ENCODE measurements around the gene SLC25A24.
"Not testable (repeated sequence)": the region's sequence is repeated elsewhere in the genome, so short reads cannot be mapped to it uniquely, and the experiment has no call there.

Gene SLC25A24

GRCh38 chr1:108193333-108193732 is 6.8 kb downstream of the SLC25A24 start:
- no peak for FAIRE-seq

DNA sequence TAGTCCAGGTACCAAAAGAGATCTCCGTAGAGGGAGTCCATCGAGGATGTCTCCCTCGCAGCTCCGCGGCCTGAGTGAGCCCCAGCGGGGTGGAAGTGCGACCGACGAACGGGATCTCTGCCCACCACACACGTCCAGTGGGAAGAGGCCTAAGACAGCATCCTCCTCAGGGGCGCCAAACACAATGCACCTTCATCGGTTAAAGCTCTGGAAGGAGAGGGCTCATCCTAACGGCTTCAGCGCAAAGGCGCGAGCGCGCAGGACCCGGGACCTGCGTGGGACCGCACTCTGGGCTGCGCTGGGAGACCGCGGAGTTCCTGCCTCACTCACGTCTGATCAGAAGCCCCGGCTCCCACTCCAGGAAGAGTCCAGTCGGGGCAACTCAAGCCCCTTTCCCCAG is 7.6 kb downstream of the SLC25A24 start:
- FAIRE-seq, result no peak

- no peak for FAIRE-seq
Measured at GRCh38 chr1:108190686-108191416, 9.3 kb downstream of the SLC25A24 start.

GRCh38 chr1:108190001-108190634 is 10.0 kb downstream of the SLC25A24 start:
- FAIRE-seq, result no peak

GRCh38 chr1:108188801-108189200 is 11.3 kb downstream of the SLC25A24 start:
- FAIRE-seq, result no peak

DNA sequence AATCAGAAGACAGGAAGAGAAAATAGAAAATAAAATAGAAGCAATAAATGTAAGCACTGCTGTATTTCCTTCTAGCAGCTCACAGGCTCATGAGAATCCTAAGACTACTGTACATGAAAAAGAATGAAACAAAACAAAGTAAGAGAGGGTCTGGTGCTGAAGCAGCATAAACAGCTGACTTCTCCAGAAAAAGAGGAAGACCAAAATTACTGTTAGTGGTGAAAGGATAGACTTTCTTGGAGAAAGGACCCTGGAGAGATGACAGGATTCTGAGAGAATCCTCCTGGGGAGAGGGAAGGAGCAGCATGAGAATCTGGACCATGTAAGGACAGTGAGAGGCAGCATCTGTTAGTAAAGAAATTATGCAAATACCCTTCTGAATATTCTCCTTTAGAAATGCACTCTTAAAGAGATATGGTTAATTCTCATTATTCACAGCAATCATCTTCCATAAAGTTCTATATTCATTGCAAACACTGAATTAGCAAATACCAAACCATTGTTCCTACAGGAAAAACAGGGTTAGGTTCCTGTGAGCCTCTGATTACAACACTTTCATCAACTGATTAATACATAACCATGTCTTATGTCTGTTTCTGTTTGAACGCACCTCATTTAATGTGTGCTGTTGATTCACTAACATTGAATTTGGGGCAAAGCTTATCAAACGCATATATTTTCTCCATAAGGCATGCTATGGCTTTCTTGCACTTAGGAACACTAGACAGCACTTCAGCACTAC is 17.0 kb downstream of the SLC25A24 start:
- no peak for FAIRE-seq

- FAIRE-seq, result no peak
Measured at GRCh38 chr1:108179018-108179417, 21.1 kb downstream of the SLC25A24 start.

GRCh38 chr1:108162409-108162808 is 37.7 kb downstream of the SLC25A24 start:
- not testable (repeated sequence) for FAIRE-seq

GRCh38 chr1:108159951-108160350 is 40.2 kb downstream of the SLC25A24 start:
- FAIRE-seq, result not testable (repeated sequence)

DNA sequence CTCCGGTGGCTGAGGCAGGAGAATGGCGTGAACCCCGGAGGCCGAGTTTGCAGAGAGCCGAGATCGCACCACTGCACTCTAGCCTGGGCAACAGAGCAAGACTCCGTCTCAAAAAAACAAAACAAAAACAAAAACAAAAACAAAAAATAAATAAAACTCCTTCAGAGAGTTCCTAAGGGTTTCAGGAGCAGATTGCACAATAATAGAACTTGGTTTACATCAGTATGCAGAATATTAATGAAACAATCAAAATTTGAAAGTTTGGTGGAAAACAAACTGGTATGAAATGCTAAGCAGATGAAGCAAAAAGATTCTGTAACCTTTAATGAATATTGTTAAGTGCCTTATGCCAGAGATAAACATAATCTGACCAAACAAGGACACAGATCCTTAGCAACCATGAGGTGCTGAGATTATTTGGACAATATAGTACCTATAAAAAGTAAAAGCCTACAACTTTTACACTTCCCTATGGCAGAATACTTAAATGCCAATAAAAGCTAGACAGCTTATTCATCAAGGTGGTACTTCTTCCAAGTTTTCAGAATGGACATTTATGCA is 41.2 kb downstream of the SLC25A24 start:
- FAIRE-seq, result no peak

DNA sequence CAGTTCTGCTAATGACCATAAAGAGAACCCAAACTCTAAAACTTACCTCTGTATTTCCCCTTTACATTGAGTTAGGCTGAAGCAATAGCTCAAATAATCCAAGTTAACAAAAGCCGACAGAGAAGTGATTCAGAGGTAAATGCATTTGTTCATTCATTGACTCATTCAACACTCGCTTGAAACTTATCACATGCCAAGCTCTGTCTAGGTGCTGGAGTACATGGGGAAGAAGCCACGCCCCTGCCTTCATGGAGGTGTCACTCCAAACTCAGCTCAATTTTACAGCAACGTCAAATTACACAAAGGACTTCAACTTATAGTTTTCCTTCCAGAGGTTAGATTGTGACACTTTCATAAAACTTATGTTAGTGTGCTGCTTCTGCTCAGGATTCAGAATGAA is 45.8 kb downstream of the SLC25A24 start:
- no peak for FAIRE-seq

DNA sequence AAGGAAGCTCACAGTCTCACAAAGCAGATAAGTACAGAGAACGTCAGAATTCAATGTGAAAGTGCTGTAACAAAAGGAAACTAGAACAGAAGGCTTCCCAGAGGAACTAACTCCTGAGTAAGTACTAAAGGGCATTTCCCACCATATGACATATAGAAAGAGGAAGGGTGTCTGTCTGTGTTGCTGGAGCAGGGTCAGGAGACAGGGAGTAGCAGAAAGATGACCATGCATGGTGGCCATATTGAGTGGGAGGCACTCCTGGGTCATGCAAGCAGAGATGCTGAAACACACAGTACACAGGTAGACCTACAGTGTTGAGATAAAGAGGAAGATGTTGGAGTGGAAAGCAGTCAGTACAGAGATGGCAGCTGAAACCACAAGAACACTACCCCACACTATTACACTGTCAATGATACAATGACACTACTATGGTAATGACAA is 47.3 kb downstream of the SLC25A24 start:
- FAIRE-seq, result no peak

GRCh38 chr1:108151548-108151947 is 48.6 kb downstream of the SLC25A24 start:
- FAIRE-seq, result no peak

DNA sequence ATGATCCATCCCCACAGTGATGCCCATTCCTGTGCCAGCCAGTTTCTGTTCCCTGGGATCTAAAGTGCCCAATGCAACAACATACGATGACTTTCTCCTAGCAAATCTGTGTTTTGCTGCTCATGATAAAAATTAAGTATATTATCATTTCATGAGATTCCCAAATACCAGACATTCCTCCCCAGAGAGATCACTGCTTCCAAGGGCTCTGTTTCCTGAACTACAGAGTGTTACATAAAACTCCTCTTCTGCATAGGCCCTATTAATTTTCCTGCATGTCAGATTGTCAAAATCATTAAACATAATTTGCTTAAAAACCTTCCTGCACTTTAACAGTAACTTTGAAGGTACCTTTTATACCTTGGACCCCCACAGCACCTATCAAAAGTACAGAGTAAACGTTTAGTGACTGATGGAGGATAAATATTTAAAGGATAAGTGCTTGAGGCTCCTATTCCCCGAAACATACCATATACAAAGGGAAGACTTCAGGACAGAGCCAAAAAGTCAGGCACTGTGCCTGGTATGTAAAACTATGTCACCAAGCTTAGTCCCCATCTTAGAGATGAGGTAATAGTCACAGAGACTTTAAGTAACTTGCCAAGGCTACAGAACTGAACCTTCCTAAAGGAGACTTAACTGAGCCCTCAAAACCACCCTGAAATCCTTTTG is 50.2 kb downstream of the SLC25A24 start:
- no peak for FAIRE-seq

- not testable (repeated sequence) for FAIRE-seq
Measured at GRCh38 chr1:108144569-108144968, 55.6 kb downstream of the SLC25A24 start.

DNA sequence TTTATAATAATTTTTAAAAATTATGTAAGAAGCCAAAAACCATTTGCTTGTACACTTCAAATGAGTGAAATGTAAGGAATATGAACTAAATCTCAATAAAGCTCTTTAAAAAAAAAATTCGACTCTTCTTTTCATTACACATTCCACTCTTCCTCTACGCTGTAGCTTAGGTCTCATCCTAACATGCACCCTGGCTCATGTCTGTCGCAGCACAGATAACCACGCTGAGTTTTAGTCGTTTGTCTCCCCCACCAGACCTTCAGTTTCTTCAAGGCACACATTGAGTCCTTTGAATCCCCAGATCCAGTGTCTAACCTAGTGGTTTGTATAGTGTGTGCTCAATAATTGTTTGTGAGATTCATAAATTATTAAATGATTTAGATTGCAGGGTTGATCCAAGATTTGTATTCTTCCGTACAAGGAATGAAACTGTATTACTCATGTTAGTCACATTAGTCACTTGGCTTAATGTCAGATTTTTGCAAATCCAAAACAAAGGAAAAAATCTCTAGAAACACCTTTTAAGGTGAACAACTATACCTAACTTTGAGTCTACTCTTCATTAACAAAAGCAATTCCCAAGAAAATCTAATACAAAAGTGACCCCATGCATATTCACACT is 57.3 kb downstream of the SLC25A24 start:
- FAIRE-seq, result no peak

GRCh38 chr1:108142258-108142657 is 57.9 kb downstream of the SLC25A24 start:
- FAIRE-seq, result no peak

GRCh38 chr1:108141621-108142020 is 58.5 kb downstream of the SLC25A24 start:
- no peak for FAIRE-seq

DNA sequence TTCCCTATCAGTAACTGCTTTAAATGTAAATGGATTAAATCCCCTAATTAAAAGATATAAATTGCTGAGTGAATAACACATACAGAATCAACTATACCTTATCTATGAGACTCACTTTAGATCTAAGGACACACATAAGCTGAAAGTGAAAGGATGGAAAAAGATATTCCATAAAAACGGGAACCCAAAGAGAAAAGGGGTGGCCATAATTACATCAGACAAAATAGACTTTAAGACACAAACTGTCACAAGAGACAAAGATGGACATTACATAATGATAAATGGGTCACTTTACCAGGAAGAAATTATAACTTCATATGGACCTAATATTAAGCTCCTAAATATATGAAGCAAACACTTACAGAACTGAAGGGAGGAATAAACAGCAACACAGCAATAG is 59.2 kb downstream of the SLC25A24 start:
- FAIRE-seq, result no peak

- peak; percentile 65 for FAIRE-seq
Measured at GRCh38 chr1:108140177-108140576, 60.0 kb downstream of the SLC25A24 start.

DNA sequence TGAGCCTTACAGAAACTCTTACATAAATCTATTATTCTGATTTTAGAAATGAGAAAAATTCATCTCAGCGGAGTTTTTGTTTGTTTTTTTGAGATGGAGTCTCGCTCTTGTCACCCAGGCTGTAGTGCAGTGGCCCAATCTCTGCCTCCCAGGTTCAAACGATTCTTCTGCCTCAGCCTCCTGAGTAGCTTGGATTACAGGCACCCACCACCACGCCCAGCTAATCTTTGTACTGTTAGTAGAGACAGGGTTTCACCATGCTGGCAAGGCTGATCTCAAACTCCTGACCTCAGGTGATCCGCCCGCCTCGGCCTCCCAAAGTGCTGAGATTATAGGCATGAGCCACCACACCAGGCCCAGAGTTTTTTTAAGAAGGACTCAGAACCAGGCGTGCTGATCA is 60.6 kb downstream of the SLC25A24 start:
- not testable (repeated sequence) for FAIRE-seq

GRCh38 chr1:108133148-108133547 is 67.0 kb downstream of the SLC25A24 start:
- not testable (repeated sequence) for FAIRE-seq
